ENCODE results near the gene CES5A.

DNA sequence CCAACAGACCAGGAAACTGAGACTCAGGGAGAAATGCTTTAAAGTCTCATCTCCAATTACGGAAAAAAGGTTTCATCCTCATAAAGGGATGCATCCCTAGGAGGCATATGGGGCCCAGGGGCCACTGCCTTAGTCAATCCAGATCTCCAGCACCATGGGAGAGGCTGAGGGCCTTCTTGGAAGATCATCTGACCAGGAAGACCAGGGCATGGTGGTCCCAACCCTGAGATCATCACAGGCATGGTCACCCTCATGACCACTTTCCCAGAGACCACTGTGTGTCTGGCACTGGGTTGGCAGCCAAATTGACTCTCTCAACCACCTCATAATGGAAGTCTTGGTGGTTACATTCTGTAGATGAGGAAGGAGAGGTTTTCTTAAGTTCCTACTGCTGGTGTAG, 23.4 kb upstream of the CES5A start:
- TF ChIP-seq, protein P1, sequence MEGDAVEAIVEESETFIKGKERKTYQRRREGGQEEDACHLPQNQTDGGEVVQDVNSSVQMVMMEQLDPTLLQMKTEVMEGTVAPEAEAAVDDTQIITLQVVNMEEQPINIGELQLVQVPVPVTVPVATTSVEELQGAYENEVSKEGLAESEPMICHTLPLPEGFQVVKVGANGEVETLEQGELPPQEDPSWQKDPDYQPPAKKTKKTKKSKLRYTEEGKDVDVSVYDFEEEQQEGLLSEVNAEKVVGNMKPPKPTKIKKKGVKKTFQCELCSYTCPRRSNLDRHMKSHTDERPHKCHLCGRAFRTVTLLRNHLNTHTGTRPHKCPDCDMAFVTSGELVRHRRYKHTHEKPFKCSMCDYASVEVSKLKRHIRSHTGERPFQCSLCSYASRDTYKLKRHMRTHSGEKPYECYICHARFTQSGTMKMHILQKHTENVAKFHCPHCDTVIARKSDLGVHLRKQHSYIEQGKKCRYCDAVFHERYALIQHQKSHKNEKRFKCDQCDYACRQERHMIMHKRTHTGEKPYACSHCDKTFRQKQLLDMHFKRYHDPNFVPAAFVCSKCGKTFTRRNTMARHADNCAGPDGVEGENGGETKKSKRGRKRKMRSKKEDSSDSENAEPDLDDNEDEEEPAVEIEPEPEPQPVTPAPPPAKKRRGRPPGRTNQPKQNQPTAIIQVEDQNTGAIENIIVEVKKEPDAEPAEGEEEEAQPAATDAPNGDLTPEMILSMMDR (IDR thresholded peaks at IDR 0.05; ENCODE audit: low read depth, low read length, poor library complexity, severe bottlenecking) = no peak
- TF ChIP-seq EZH2phosphoT487 (IDR thresholded peaks at IDR 0.05; ENCODE audit: borderline replicate concordance, low read length) = no peak

Data from DOHH2 (cell line).